GM12878 (cell line): ENCODE results near the gene TMEM252. TPM values are rescaled to one million over a fixed set of nuclear protein-coding genes. Genes with fewer than 3 reads are reported as not detected.
A peak's percentile ranks its signal among the peaks of the same experiment; 100 is the strongest.

Source experiments
- CEBPB ChIP-seq, 2 experiments: fragments of 150-350 bp in 1 of 2; IDR thresholded peaks; 2 replicates each; pipeline ENCODE4 v1.6.1; 2012 to 2014; ENCODE audit warnings: low read depth in 2 of 2, low read length in 2 of 2, borderline replicate concordance in 1 of 2, inconsistent platforms in 1 of 2
- HDGF ChIP-seq: fragments of 450-650 bp; IDR thresholded peaks from 2 replicates; pipeline ENCODE4 v1.6.1; 2016; ENCODE audit warnings: antibody characterized with exemption
- NFYA ChIP-seq: IDR thresholded peaks from 2 replicates; pipeline ENCODE4 v1.6.1; 2011; ENCODE audit warnings: low read depth, mild to moderate bottlenecking, low read length, improper control_type of control experiment, borderline replicate concordance
- PAX8 ChIP-seq: fragments of 450-650 bp; IDR thresholded peaks from 2 replicates; pipeline ENCODE4 v1.6.1; 2017; ENCODE audit warnings: mild to moderate bottlenecking, moderate library complexity
- POU2F2 ChIP-seq: IDR thresholded peaks from 3 replicates; pipeline ENCODE4 v1.6.1; 2011; ENCODE audit warnings: low read depth, mild to moderate bottlenecking, low read length, borderline replicate concordance
- RAD21 ChIP-seq: IDR thresholded peaks from 2 replicates; pipeline ENCODE4 v1.6.1; 2011; ENCODE audit warnings: mild to moderate bottlenecking, low read depth, low read length, moderate library complexity; ENCODE audit not compliant: insufficient read depth
- RB1 ChIP-seq: fragments of 450-650 bp; formaldehyde crosslinking; IDR thresholded peaks from 2 replicates; pipeline ENCODE4 v1.6.1; 2017; ENCODE audit warnings: mild to moderate bottlenecking, borderline replicate concordance
- SIN3A ChIP-seq: IDR thresholded peaks from 2 replicates; pipeline ENCODE4 v1.6.1; 2012; ENCODE audit warnings: low read depth, low read length, improper control_type of control experiment
- SP1 ChIP-seq: IDR thresholded peaks from one replicate; pipeline ENCODE4 v1.6.1; 2011; ENCODE audit warnings: low read depth, low read length
- YY1 ChIP-seq: IDR thresholded peaks from 2 replicates; pipeline ENCODE4 v1.6.1; 2011; ENCODE audit warnings: low read depth, mild to moderate bottlenecking, low read length
- ZNF207 ChIP-seq: fragments of 450-650 bp; IDR thresholded peaks from 2 replicates; pipeline ENCODE4 v1.6.1; 2014; ENCODE audit warnings: antibody characterized with exemption, mild to moderate bottlenecking, borderline replicate concordance
- ZNF274 ChIP-seq: IDR thresholded peaks from one replicate; pipeline ENCODE4 v1.8.0; 2011; ENCODE audit not compliant: insufficient read length, insufficient read depth
- polyA plus RNA-seq, 11 experiments: library from polyadenylated mRNA; depleted of rRNA in 4 of 11; unstranded in 6 of 11; stranded (reverse) in 5 of 11; fragments of >200 nt; fragmentation: Nextera tagmentation in 4 of 11; fragmentation: Illumina TruSeq in 1 of 11; extraction: Ambion mirVana in 4 of 11; extraction: Trizol in 1 of 11; gene quantifications; 1 replicate in 1 of 11; 2 replicates in 10 of 11; pipeline versions ENCODE4 v1.2.1 to v1.2.3, GENCODE V29; 2011 to 2016; ENCODE audit warnings: inconsistent platforms in 2 of 11, missing spikeins in 2 of 11, low read depth in 1 of 11
- total RNA-seq, 4 experiments: library from RNA; depleted of rRNA in 3 of 4; stranded (reverse); fragments of >200 nt in 3 of 4; fragmentation: Illumina TruSeq in 1 of 4; extraction: Trizol in 1 of 4; gene quantifications; 2 replicates each; pipeline versions ENCODE4 v1.2.1 to v1.2.3, GENCODE V29; 2013 to 2021
- TF ChIP-seq, protein P1 (sequence below): IDR thresholded peaks from 2 replicates; pipeline ENCODE4 v1.6.1; 2012; ENCODE audit warnings: improper control_type of control experiment, low read depth, low read length; ENCODE audit not compliant: insufficient replicate concordance
- TF ChIP-seq, protein P2 (sequence below): fragments of 450-650 bp; formaldehyde crosslinking; IDR thresholded peaks from 2 replicates; pipeline ENCODE4 v1.4.0; 2020; ENCODE audit warnings: mild to moderate bottlenecking, moderate library complexity
- TF ChIP-seq, protein P3 (sequence below): fragments of 450-650 bp; IDR thresholded peaks from 2 replicates; pipeline ENCODE4 v1.6.1; 2017; ENCODE audit warnings: borderline replicate concordance
- TF ChIP-seq, protein P4 (sequence below): IDR thresholded peaks from 2 replicates; pipeline ENCODE4 v1.6.1; 2011; ENCODE audit warnings: low read depth, mild to moderate bottlenecking, low read length, moderate library complexity, borderline replicate concordance; ENCODE audit errors: extremely low read depth
- TF ChIP-seq, protein P5 (sequence below): fragments of 450-650 bp; IDR thresholded peaks from 2 replicates; pipeline ENCODE4 v1.6.1; 2014; ENCODE audit warnings: mild to moderate bottlenecking

Gene TMEM252
- total and polyA plus RNA-seq, 10 of the 15 experiments (the other 5 are each of a cell fraction or from before 2014, with no cell fraction given), result not detected

DNA sequence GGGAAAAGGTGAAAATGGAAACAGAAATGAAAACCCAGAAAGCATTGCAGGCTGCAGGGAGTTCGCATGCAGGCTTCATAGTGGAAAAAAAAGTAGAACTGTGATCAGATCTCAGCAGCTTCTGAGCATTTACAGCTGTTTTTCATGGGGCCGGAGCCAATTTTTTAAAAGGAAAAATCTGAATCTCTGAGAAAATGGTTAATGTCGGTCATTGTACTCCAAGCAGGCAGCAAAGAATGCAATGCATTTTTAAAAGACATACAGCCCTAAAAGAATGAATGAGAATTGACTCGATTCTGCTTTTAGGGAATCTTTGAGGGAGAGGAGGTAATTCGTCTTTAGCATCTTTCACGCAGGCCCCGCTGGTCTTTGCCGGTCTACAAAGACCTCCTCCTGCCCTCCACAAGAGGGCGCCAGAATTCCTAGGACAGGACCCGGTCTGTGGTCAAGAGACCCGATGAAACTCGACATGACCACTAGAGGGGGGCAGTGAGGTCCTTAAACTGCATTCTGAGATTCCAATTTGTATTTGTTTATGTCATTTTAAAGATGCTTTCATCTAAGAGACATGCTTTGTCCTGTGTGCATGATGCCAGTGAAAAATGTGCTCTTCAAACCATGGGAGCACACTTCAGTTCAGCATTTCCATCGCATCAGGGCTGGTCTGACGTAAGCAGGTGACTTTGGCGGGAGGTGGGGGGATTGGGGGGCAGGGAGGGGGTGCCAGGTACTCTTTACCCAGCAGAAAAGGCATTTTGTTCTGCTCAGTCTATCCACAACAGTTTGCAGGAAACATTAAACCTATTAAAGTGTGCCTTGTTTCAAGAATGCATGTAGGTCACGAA, 43.7 kb upstream of the TMEM252 start (continued):
- TF ChIP-seq, protein P1, sequence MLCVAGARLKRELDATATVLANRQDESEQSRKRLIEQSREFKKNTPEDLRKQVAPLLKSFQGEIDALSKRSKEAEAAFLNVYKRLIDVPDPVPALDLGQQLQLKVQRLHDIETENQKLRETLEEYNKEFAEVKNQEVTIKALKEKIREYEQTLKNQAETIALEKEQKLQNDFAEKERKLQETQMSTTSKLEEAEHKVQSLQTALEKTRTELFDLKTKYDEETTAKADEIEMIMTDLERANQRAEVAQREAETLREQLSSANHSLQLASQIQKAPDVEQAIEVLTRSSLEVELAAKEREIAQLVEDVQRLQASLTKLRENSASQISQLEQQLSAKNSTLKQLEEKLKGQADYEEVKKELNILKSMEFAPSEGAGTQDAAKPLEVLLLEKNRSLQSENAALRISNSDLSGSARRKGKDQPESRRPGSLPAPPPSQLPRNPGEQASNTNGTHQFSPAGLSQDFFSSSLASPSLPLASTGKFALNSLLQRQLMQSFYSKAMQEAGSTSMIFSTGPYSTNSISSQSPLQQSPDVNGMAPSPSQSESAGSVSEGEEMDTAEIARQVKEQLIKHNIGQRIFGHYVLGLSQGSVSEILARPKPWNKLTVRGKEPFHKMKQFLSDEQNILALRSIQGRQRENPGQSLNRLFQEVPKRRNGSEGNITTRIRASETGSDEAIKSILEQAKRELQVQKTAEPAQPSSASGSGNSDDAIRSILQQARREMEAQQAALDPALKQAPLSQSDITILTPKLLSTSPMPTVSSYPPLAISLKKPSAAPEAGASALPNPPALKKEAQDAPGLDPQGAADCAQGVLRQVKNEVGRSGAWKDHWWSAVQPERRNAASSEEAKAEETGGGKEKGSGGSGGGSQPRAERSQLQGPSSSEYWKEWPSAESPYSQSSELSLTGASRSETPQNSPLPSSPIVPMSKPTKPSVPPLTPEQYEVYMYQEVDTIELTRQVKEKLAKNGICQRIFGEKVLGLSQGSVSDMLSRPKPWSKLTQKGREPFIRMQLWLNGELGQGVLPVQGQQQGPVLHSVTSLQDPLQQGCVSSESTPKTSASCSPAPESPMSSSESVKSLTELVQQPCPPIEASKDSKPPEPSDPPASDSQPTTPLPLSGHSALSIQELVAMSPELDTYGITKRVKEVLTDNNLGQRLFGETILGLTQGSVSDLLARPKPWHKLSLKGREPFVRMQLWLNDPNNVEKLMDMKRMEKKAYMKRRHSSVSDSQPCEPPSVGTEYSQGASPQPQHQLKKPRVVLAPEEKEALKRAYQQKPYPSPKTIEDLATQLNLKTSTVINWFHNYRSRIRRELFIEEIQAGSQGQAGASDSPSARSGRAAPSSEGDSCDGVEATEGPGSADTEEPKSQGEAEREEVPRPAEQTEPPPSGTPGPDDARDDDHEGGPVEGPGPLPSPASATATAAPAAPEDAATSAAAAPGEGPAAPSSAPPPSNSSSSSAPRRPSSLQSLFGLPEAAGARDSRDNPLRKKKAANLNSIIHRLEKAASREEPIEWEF, result no peak
- TF ChIP-seq, protein P2, sequence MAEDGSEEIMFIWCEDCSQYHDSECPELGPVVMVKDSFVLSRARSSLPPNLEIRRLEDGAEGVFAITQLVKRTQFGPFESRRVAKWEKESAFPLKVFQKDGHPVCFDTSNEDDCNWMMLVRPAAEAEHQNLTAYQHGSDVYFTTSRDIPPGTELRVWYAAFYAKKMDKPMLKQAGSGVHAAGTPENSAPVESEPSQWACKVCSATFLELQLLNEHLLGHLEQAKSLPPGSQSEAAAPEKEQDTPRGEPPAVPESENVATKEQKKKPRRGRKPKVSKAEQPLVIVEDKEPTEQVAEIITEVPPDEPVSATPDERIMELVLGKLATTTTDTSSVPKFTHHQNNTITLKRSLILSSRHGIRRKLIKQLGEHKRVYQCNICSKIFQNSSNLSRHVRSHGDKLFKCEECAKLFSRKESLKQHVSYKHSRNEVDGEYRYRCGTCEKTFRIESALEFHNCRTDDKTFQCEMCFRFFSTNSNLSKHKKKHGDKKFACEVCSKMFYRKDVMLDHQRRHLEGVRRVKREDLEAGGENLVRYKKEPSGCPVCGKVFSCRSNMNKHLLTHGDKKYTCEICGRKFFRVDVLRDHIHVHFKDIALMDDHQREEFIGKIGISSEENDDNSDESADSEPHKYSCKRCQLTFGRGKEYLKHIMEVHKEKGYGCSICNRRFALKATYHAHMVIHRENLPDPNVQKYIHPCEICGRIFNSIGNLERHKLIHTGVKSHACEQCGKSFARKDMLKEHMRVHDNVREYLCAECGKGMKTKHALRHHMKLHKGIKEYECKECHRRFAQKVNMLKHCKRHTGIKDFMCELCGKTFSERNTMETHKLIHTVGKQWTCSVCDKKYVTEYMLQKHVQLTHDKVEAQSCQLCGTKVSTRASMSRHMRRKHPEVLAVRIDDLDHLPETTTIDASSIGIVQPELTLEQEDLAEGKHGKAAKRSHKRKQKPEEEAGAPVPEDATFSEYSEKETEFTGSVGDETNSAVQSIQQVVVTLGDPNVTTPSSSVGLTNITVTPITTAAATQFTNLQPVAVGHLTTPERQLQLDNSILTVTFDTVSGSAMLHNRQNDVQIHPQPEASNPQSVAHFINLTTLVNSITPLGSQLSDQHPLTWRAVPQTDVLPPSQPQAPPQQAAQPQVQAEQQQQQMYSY (CRISPR knock-in tag), result no peak
- TF ChIP-seq, protein P3, sequence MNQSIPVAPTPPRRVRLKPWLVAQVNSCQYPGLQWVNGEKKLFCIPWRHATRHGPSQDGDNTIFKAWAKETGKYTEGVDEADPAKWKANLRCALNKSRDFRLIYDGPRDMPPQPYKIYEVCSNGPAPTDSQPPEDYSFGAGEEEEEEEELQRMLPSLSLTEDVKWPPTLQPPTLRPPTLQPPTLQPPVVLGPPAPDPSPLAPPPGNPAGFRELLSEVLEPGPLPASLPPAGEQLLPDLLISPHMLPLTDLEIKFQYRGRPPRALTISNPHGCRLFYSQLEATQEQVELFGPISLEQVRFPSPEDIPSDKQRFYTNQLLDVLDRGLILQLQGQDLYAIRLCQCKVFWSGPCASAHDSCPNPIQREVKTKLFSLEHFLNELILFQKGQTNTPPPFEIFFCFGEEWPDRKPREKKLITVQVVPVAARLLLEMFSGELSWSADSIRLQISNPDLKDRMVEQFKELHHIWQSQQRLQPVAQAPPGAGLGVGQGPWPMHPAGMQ, result no peak
- TF ChIP-seq ZNF274 (no peak), ZNF207 (peak; percentile 43; the same call in 1 of the 2 replicates), POU2F2 (peak; percentile 78; the same call in 2 of the 3 replicates), SP1 (peak; percentile 32), PAX8 (no peak), SIN3A (no peak), YY1 (peak; percentile 88), NFYA (no peak), HDGF (no peak), RB1 (peak; percentile 69; the same call in 1 of the 2 replicates), CEBPB (IDR thresholded peaks at IDR 0.05; ENCODE audit: borderline replicate concordance in 1 of 2, low read depth in 2 of 2, low read length in 2 of 2) (no peak), RAD21 (peak; percentile 100)
- TF ChIP-seq, protein P4, sequence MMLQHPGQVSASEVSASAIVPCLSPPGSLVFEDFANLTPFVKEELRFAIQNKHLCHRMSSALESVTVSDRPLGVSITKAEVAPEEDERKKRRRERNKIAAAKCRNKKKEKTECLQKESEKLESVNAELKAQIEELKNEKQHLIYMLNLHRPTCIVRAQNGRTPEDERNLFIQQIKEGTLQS, result peak; percentile 42; the same call in 1 of the 2 replicates
- TF ChIP-seq, protein P5, sequence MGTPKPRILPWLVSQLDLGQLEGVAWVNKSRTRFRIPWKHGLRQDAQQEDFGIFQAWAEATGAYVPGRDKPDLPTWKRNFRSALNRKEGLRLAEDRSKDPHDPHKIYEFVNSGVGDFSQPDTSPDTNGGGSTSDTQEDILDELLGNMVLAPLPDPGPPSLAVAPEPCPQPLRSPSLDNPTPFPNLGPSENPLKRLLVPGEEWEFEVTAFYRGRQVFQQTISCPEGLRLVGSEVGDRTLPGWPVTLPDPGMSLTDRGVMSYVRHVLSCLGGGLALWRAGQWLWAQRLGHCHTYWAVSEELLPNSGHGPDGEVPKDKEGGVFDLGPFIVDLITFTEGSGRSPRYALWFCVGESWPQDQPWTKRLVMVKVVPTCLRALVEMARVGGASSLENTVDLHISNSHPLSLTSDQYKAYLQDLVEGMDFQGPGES, result 0 out of 2 replicates have a peak, but pooled peaks have one; percentile 8
